Stimulated activated naive CD4-positive, alpha-beta T cell (primary cell): Measurements from ENCODE around the gene TCHP.

ENCODE experiments used
- DNase-seq, 6 experiments: peaks; one replicate each; lab custom pipeline; 2025; lab: John Stamatoyannopoulos, UW

TCHP gene

DNA sequence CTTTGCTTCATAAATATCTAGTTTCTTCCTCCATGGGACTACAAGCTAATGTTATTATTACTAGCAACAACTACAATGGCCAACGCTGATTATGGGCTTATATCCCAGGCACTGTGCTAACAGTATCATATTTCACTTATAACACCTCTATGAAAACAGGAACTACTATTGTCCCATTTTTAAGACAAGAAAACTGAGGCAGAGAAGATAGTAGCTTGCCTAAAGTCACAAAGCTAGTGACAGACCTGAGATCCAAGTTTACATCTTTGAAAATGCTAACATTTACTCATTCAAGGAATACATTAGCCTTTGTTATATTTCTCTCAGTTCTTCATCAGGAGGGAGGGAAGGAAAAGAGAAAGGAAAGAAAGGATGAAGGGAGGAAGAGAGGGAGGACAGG, 63.3 kb downstream of the TCHP start:
- DNase-seq, result no peak

DNA sequence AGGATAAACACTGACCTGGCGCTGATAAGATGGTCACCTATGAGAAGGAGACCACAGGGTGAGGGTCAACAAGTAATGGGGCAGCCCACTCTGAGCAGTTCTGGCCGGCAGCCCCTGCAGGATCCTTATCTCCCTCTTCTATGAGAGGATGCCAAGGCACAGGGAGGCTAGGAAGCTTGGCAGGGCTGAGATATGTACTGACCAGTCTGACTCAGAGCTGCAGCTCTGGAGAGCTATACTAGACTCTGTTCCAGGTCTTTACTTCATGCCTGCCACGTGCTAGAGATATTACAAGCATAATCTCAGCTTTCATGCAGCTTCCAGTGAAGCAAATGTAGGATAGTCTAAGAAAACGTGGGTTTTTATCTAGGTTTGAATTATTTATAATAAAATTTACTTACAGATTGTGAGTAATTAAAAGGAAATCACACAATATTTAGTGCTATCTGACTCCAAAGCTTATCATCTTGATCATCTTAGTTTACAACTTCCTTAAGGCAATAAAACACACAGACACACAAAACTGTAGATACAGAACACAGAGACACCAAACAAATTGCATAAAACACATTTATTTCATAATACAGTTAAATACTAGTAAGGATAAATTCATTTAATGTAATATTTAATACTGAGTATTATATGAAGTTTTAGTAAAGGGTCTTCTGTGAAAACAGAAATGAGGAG, 63.8 kb downstream of the TCHP start:
- DNase-seq, result no peak

DNA sequence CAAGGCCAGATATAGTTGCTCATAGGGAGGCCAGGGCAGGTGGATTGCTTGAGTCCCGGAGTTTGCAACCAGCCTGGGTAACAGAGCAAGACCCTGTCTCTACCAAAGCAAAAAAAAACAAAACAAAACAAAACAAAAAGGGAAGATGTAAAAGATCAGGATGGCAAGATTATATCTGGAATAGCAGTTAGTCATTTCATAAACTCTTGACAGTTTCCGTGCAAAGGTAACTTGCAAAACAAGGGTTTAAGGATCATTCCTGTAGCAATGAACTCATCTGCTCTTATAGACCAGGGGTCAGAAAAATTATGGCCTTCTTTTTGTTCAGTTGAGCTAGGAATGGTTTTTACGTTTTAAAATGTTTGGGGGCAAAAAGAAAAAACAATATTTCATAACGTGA, 66.5 kb downstream of the TCHP start:
- DNase-seq, result no peak

DNA sequence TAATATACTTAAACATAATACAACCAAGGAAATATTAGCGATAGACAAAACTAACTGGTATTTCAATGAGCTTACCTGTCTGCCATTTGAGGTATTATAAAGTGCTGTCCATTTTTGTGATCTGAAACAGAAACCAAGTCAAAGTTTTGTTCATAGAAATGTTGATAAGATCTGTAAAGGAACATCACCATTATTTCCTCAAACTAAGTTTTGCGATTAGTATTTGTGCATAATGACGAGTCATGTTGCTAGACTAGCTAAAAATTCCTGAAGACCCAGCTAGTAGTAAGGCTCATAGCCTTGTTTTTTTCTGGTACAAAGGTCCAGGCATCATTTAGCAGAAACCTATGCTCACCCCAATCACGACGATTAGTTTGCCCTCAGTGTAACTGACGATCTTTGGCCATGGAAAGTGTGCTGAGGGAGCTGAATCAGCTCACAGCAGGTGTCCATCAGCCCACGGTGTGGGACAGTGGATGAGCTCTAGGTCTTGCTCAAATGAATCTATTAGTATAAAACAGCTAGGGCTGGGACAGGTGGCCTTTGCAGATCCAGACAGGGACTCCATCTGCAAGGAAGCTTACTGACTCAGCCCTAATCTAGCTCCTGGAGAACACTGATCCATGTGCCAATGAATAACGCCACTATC, 67.4 kb downstream of the TCHP start:
- no peak for DNase-seq
